ENCODE measurements around the gene TTC7B.
A peak's percentile ranks its signal among the peaks of the same experiment; 100 is the strongest.

Gene TTC7B

DNA sequence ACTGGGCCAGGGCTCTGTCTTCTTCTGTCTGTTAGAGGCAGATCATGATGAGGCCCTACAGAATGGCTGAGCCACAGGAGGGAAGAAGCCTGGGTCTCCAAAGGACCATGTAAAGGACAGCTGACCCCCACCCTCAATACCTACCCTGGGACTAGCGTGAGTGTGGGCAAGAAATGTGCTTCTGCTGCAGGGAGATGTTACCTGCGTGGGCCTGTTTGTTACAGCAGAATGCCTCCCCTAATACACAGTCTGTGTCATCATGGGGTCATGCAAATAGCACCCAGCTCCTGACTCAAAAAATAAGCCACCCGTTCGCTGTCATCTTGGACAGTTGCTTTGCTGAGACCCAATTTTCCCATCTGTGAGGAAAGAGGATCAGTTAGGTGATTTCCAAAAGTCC, 328.8 kb downstream of the TTC7B start:
- no peak for DNase-seq (ENCODE audit: low spot score)

- no peak for DNase-seq (ENCODE audit: low spot score)
Measured at GRCh38 chr14:90487031-90487430, 329.2 kb downstream of the TTC7B start.

DNA sequence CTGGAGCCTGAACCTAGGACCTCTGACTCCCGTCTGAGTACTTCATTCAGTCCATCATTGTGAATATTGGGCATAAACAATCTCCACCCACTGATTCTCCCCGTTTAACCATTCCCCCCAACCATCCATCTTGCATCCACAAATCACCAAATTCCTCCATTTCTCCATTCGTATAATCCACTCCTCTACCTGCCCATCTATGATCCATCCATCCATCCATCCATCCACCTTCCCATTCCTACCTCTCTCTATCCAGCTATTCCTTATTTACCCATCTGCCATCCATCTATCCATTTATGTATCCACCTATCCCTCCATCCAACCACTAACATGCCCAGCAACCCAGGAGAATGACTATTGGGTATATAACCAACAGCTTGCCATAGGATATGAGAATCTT, 331.9 kb downstream of the TTC7B start:
- DNase-seq (ENCODE audit: low spot score) = no peak

GRCh38 chr14:90483571-90483974, 332.7 kb downstream of the TTC7B start:
- DNase-seq (ENCODE audit: low spot score) = peak; percentile 35

DNA sequence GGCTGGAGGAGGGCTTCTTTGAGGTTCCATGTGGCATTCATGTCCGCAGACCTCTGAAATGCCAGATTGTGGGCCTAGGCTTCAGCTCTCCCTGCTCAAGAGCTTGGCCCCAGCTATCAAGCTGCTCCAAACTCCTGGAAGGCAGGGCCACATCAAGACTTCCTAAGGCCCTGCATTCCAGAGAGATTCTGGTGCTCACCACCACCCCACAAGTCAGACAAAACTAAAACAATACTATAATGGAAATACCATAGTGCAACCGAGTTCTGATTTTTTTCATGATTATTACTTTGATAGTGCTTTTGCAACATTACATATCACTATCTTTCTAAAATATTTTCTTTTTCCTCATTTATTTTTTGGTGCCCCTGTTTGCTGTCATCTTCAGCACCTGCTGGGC, 333.1 kb downstream of the TTC7B start:
- no peak for DNase-seq (ENCODE audit: low spot score)

- DNase-seq (ENCODE audit: low spot score) = no peak
Measured at GRCh38 chr14:90475298-90475697, 340.9 kb downstream of the TTC7B start.
